Stimulated activated CD4-positive, alpha-beta T cell treated with anti-CD3 and anti-CD28 coated beads, Interleukin-15, amount 100 ng/mL, for 1 hour (primary cell): ENCODE results near the gene OPTC.
"Not testable (repeated sequence)": the region's sequence is repeated elsewhere in the genome, so short reads cannot be mapped to it uniquely, and the experiment has no call there.

Experiments used
- DNase-seq, 2 donors: peaks; one replicate each; pipeline ENCODE4 v3.0.0-alpha.2; 2020; ENCODE audit warnings: low read depth in 1 of 2, low spot score in 1 of 2

OPTC gene

GRCh38 chr1:203465146-203465798, 28.7 kb upstream of the OPTC start:
- DNase-seq, result no peak

- no peak for DNase-seq
Measured at GRCh38 chr1:203465948-203466347, 28.0 kb upstream of the OPTC start.

- not testable (repeated sequence) for DNase-seq
Measured at GRCh38 chr1:203466906-203467549, 26.9 kb upstream of the OPTC start.

- no peak for DNase-seq
Measured at GRCh38 chr1:203467550-203467921, 26.4 kb upstream of the OPTC start.

- DNase-seq, result no peak
Measured at GRCh38 chr1:203468326-203468725, 25.6 kb upstream of the OPTC start.

- DNase-seq, result no peak
Measured at GRCh38 chr1:203470240-203470639, 23.7 kb upstream of the OPTC start.

- DNase-seq, result no peak
Measured at GRCh38 chr1:203471841-203472240, 22.1 kb upstream of the OPTC start.

GRCh38 chr1:203473281-203473680, 20.7 kb upstream of the OPTC start:
- DNase-seq, result no peak

GRCh38 chr1:203473781-203474305, 20.1 kb upstream of the OPTC start:
- no peak for DNase-seq

GRCh38 chr1:203475012-203475981, 18.7 kb upstream of the OPTC start, which contains the start of gene PRELP:
TSS of gene PRELP (plus strand) at chr1:203475806. CDS start at chr1:203483185, 7,379 bp downstream.
- DNase-seq, result no peak

GRCh38 chr1:203476216-203476814, 17.6 kb upstream of the OPTC start:
- no peak for DNase-seq

GRCh38 chr1:203477748-203478147, 16.2 kb upstream of the OPTC start:
- no peak for DNase-seq

- no peak for DNase-seq
Measured at GRCh38 chr1:203478231-203478630, 15.7 kb upstream of the OPTC start.

- DNase-seq, result no peak
Measured at GRCh38 chr1:203478986-203479385, 15.0 kb upstream of the OPTC start.

- no peak for DNase-seq
Measured at GRCh38 chr1:203479646-203480045, 14.3 kb upstream of the OPTC start.

GRCh38 chr1:203480084-203480483, 13.9 kb upstream of the OPTC start:
- no peak for DNase-seq

GRCh38 chr1:203480525-203481084, 13.3 kb upstream of the OPTC start:
- peak in 1 of 2 donors; percentile 31 for DNase-seq

GRCh38 chr1:203481196-203481595, 12.8 kb upstream of the OPTC start:
- DNase-seq, result no peak

GRCh38 chr1:203486618-203487370, 7.2 kb upstream of the OPTC start:
- no peak for DNase-seq

- no peak for DNase-seq
Measured at GRCh38 chr1:203488539-203488938, 5.4 kb upstream of the OPTC start.
